Kidney (tissue), 14 donors: Measurements from ENCODE around the gene TADA2B. TPM values are rescaled to one million over a fixed set of nuclear protein-coding genes. Genes with fewer than 3 reads are reported as not detected.

Source experiments
- DNase-seq, 5 donors: peaks; one replicate each; pipeline ENCODE4 v3.0.0-alpha.2; 2013 to 2020
- FAIRE-seq: peaks from 2 replicates; lab custom pipeline; 2012; peaks lifted over from hg19 to GRCh38; lab: Jason Lieb, UNC
- H3K27ac ChIP-seq, 2 donors: one replicate each; pipeline ENCODE4 v1.7.0; 2013; ENCODE audit warnings: low read depth in 2 of 2, low read length in 2 of 2, inconsistent platforms in 1 of 2
- H3K27me3 ChIP-seq: one replicate; pipeline ENCODE4 v1.7.1; 2013; ENCODE audit warnings: low read length, inconsistent platforms; ENCODE audit not compliant: control insufficient read depth, insufficient read depth
- H3K36me3 ChIP-seq, 3 donors: one replicate each; pipeline versions ENCODE4 v1.7.0 to v1.7.1; 2013; ENCODE audit warnings: low read length in 3 of 3, control low read depth in 1 of 3, inconsistent platforms in 1 of 3; ENCODE audit not compliant: insufficient read depth in 3 of 3, control insufficient read depth in 2 of 3
- H3K4me1 ChIP-seq, 3 donors: one replicate each; pipeline versions ENCODE4 v1.7.0 to v1.7.1; 2013; ENCODE audit warnings: low read length in 3 of 3, inconsistent platforms in 1 of 3, low read depth in 1 of 3; ENCODE audit not compliant: control insufficient read depth in 2 of 3, insufficient read depth in 2 of 3
- H3K4me3 ChIP-seq, 3 donors: one replicate each; pipeline versions ENCODE4 v1.7.0 to v1.8.1; 2013; ENCODE audit warnings: low read length in 3 of 3, control low read depth in 1 of 3, inconsistent platforms in 1 of 3
- H3K9ac ChIP-seq, 3 donors: one replicate each; pipeline versions ENCODE4 v1.7.0 to v1.7.1; 2013; ENCODE audit warnings: low read length in 3 of 3, control low read depth in 1 of 3, inconsistent platforms in 1 of 3
- H3K9me3 ChIP-seq, 3 donors: one replicate each; pipeline versions ENCODE4 v1.7.0 to v1.7.1; 2013; ENCODE audit warnings: low read length in 3 of 3, control low read depth in 1 of 3, inconsistent platforms in 1 of 3; ENCODE audit not compliant: control insufficient read depth in 2 of 3, insufficient read depth in 1 of 3
- intact Hi-C: fragments of 100-400 bp; cut with DNase I; formaldehyde crosslinking; loops from one replicate; pipeline ENCODE4 v1.11.1; 2022
- polyA plus RNA-seq: library from polyadenylated mRNA; stranded (reverse); fragments of 350-450 nt; fragmentation: Illumina TruSeq; extraction: RNeasy Lipid Tissue Mini Kit (QIAGEN cat#74804); gene quantifications from one replicate; pipeline ENCODE4 v1.2.3, GENCODE V29; 2014; ENCODE audit warnings: low read depth, low replicate concordance; ENCODE audit not compliant: insufficient read depth
- total RNA-seq: library from RNA; stranded (reverse); fragmentation: NEBNext Ultra II Directional; extraction: Animal tissue kit (Norgen Biotek cat#: 25700); gene quantifications from one replicate; pipeline ENCODE4 v1.2.1, GENCODE V29; 2021
- TF ChIP-seq, protein P1 (sequence below): IDR thresholded peaks from 3 replicates; pipeline ENCODE4 v1.5.1; 2012; ENCODE audit warnings: mild to moderate bottlenecking, moderate library complexity, borderline replicate concordance; ENCODE audit not compliant: insufficient read depth; ENCODE audit errors: extremely low read depth
- donor health status: control.
- donor health status: control.
- donor health status: control.
- donor health status: control.
- donor health status: control.
- donor health status: DM: yes; HTN: yes; CAD: no.
- donor health status: Normal renal cell carcinoma (clear cell type).

Gene TADA2B
- total and polyA plus RNA-seq, 2 donors from 2014 or later, result 14.2 to 30.5 TPM

DNA sequence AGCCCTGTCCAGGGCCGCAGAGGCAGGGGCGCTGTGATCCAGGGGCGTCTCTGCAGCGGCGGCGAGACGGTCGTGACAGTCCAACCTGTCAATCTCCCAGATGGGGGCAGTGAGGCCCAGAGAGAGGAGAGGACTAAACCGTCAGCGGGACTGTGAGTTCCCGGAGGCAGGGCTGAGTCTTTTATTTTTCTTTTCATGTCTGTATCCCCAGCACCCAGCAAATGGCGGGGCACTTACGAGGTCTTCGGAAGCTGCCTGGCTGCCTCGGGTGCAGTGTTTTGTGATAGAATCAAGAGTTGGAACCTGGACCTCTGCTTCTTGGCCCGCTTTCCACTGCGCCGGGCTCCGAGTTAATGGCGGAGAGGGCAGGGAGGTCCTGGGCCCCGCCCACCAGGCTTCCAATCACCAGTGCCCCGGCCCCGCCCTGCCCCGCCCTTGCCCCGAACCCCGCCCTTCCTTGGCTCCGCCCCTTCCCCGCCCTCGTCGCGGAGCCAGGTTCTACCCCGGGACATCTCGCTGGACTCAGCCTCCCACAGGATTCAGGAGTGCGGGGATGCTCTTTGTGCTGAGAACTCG, 59.9 kb downstream of the TADA2B start:
- TF ChIP-seq, protein P1, sequence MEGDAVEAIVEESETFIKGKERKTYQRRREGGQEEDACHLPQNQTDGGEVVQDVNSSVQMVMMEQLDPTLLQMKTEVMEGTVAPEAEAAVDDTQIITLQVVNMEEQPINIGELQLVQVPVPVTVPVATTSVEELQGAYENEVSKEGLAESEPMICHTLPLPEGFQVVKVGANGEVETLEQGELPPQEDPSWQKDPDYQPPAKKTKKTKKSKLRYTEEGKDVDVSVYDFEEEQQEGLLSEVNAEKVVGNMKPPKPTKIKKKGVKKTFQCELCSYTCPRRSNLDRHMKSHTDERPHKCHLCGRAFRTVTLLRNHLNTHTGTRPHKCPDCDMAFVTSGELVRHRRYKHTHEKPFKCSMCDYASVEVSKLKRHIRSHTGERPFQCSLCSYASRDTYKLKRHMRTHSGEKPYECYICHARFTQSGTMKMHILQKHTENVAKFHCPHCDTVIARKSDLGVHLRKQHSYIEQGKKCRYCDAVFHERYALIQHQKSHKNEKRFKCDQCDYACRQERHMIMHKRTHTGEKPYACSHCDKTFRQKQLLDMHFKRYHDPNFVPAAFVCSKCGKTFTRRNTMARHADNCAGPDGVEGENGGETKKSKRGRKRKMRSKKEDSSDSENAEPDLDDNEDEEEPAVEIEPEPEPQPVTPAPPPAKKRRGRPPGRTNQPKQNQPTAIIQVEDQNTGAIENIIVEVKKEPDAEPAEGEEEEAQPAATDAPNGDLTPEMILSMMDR, result no peak
- no peak for FAIRE-seq
- Histone ChIP-seq H3K27me3 (no peaks in the 10 kb centered on the region), H3K9ac (peak overlapping the region; percentile 10 to 78 (median 75)), H3K9me3 (no peaks in the 10 kb centered on the region), H3K4me1 (peaks cover 0 to 22% (median 0%) of the 10 kb centered on the region in 3 donors), H3K27ac (peak overlapping the region; percentile 73 to 85), H3K4me3 (peak overlapping the region; percentile 55 to 91 (median 83)), H3K36me3 (no peaks in the 10 kb centered on the region)
- peak; percentile 86 to 97 (median 89) for DNase-seq
- intact Hi-C loops, result no loop called here

DNA sequence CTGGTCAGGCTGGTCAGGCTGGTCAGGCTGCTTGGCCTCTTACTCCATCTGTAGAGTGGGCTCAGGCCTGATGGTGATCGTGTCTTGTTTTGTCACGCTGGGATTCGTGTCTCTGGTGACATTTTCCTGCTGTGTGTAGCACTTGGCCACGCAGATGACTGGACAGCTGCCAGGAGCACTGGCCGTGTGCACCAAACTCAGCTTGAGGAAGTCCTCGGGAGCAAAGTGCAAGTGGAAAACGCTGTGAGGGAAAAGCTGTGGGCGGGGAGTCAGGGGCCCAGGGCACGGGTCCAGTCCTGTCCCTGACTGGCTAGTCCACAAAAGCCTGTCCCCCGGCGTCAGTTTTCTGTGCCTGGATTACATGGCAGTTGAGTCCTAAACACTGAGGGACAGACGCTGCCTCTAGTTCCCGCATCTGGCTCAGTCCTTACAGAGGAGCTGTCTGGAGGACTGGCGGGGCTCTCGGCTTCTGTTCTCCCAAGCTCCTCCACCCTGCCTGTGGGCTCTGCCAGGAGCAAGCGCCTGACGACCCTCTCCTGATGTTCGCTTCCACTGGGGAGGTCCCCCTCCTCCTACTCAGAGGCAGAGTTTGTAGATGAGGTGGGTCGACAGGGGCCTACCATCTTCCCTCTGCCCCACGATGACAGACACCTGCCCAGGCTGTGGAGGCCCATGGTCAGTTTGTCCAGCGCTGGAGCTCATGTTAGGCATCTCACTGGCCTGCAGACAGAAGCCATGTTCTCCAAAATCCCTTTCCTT, 60.6 kb downstream of the TADA2B start:
- intact Hi-C loops, result no loop called here
- no peaks in the 10 kb centered on the region for H3K27me3 ChIP-seq
- H3K9me3 ChIP-seq, result no peaks in the 10 kb centered on the region
- no peaks in the 10 kb centered on the region for H3K36me3 ChIP-seq
- peak overlapping the region; percentile 71 to 73 for H3K27ac ChIP-seq
- TF ChIP-seq, protein P1, result no peak
- peak overlapping the region; percentile 35 to 91 (median 65) for H3K4me3 ChIP-seq
- DNase-seq, result peak; percentile 77 to 94 (median 85)
- no peak for FAIRE-seq
- H3K9ac ChIP-seq, result peak overlapping the region in 1 of 3 donors; percentile 12
- peaks cover 0 to 22% (median 0%) of the 10 kb centered on the region in 3 donors for H3K4me1 ChIP-seq

DNA sequence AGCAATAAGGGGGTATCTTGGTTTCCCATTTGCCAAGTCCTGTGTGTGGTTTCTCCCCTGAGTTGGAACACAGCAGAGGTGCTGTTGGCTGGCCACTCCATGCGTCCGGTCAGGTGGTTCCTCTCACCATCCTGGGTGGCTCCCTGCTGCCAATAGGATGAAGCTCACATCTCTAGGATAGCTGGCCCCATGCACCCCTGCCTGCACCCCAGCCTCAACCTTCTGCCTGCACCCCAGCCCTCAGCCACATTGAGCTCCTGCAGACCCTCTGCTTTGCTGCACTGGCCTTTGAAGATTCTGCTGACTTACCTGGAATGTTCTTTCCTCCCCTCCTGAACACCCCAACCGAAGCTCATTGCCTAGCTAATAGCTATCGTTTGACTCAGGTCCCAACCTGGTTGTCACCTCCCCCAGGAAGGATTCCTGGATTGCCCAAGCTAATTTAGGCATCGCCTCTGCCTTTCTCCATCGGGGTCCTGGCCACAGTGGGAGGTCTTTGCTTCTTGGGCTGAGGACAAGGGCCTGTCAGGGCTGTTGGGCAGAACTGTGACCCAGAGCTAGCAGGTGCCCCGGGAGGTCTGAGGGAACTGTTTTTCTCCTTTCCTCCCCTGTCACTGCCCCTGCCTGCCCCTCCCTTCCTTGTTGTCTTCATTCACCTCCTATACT, 61.3 kb downstream of the TADA2B start:
- H3K4me1 ChIP-seq, result peaks cover 0 to 22% (median 0%) of the 10 kb centered on the region in 3 donors
- no peak overlapping the region for H3K4me3 ChIP-seq
- H3K9me3 ChIP-seq, result no peaks in the 10 kb centered on the region
- peak overlapping the region; percentile 48 to 71 for H3K27ac ChIP-seq
- DNase-seq, result peak in 1 of 5 donors; percentile 41
- no peaks in the 10 kb centered on the region for H3K36me3 ChIP-seq
- FAIRE-seq, result no peak
- TF ChIP-seq, protein P1, result no peak
- intact Hi-C loops, result no loop called here
- H3K9ac ChIP-seq, result no peak overlapping the region
- no peaks in the 10 kb centered on the region for H3K27me3 ChIP-seq
